Glutamatergic neuron (in vitro differentiated cells): ENCODE data around the gene TPSB2. TPM values are rescaled to one million over a fixed set of nuclear protein-coding genes. Genes with fewer than 3 reads are reported as not detected.

Experiments used
- DNase-seq: peaks from one replicate; pipeline ENCODE4 v3.0.0; 2022
- H3K27ac Mint-ChIP-seq: one replicate; pipeline ENCODE4 v1.8.0; 2020; ENCODE audit warnings: mild to moderate bottlenecking, mixed read lengths, inconsistent platforms; ENCODE audit not compliant: unreplicated experiment
- H3K27me3 Mint-ChIP-seq: one replicate; pipeline ENCODE4 v1.8.0; 2020; ENCODE audit warnings: mild to moderate bottlenecking, moderate library complexity, mixed read lengths, inconsistent platforms; ENCODE audit not compliant: unreplicated experiment
- H3K36me3 Mint-ChIP-seq: one replicate; pipeline ENCODE4 v1.8.0; 2020; ENCODE audit warnings: mild to moderate bottlenecking, mixed read lengths, inconsistent platforms; ENCODE audit not compliant: unreplicated experiment
- H3K4me1 Mint-ChIP-seq: one replicate; pipeline ENCODE4 v1.8.0; 2020; ENCODE audit warnings: mild to moderate bottlenecking, low read depth, mixed read lengths, inconsistent platforms; ENCODE audit not compliant: unreplicated experiment
- H3K4me3 Mint-ChIP-seq: one replicate; pipeline ENCODE4 v1.8.0; 2020; ENCODE audit warnings: mild to moderate bottlenecking, mixed read lengths, inconsistent platforms; ENCODE audit not compliant: unreplicated experiment
- H3K9me3 Mint-ChIP-seq: one replicate; pipeline ENCODE4 v1.8.0; 2020; ENCODE audit warnings: mild to moderate bottlenecking, moderate library complexity, mixed read lengths, inconsistent platforms; ENCODE audit not compliant: unreplicated experiment
- total RNA-seq: library from RNA; stranded (reverse); fragmentation: NEBNext Ultra II Directional; extraction: Animal tissue kit (Norgen Biotek cat#: 25700); gene quantifications from one replicate; pipeline ENCODE4 v1.2.1, GENCODE V29; 2021; ENCODE audit not compliant: unreplicated experiment
- TF ChIP-seq, protein P1 (sequence below): fragments of 200-600 bp; sonication (generic); IDR thresholded peaks from one replicate; pipeline ENCODE4 v1.5.0; 2021; ENCODE audit not compliant: partially characterized antibody, unreplicated experiment

The TPSB2 gene
- total RNA-seq, 1 donor from 2014 or later = not detected

DNA sequence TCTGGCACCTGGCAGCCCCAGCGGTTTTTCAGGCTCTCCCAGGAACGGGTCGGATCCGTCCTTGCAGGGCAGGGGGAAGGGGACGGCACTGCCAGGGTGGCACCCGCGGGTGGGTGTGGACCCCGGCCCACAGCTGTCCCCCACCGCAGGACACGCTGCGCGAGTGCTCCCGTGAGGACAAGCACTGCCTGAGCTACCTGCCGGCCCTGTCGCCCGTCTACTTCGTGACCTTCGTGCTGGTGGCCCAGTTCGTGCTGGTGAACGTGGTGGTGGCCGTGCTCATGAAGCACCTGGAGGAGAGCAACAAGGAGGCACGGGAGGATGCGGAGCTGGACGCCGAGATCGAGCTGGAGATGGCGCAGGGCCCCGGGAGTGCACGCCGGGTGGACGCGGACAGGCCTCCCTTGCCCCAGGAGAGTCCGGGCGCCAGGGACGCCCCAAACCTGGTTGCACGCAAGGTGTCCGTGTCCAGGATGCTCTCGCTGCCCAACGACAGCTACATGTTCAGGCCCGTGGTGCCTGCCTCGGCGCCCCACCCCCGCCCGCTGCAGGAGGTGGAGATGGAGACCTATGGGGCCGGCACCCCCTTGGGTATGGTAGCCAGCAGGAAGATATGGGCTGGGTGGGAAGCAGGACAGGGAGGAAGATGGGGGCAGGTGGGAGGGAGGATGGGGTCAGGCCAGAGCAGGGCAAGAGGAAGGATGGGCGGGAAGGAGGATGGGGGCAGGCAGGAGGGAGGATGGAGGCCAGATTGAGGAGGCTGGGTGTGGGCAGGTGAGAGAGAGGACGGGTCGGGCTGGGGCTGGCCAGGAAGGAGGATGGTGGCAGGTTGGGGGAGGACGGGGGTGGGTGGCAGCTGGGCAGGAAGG lies 11.7 kb downstream of the TPSB2 start:
- Mint-ChIP-seq H3K27ac (no peak overlapping the region), H3K36me3 (no peaks in the 10 kb centered on the region), H3K9me3 (peaks cover 6% of the 10 kb centered on the region), H3K4me1 (no peaks in the 10 kb centered on the region), H3K4me3 (no peak overlapping the region), H3K27me3 (peaks cover 8% of the 10 kb centered on the region)
- no peak for DNase-seq
- TF ChIP-seq, protein P1, sequence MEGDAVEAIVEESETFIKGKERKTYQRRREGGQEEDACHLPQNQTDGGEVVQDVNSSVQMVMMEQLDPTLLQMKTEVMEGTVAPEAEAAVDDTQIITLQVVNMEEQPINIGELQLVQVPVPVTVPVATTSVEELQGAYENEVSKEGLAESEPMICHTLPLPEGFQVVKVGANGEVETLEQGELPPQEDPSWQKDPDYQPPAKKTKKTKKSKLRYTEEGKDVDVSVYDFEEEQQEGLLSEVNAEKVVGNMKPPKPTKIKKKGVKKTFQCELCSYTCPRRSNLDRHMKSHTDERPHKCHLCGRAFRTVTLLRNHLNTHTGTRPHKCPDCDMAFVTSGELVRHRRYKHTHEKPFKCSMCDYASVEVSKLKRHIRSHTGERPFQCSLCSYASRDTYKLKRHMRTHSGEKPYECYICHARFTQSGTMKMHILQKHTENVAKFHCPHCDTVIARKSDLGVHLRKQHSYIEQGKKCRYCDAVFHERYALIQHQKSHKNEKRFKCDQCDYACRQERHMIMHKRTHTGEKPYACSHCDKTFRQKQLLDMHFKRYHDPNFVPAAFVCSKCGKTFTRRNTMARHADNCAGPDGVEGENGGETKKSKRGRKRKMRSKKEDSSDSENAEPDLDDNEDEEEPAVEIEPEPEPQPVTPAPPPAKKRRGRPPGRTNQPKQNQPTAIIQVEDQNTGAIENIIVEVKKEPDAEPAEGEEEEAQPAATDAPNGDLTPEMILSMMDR = no peak

DNA sequence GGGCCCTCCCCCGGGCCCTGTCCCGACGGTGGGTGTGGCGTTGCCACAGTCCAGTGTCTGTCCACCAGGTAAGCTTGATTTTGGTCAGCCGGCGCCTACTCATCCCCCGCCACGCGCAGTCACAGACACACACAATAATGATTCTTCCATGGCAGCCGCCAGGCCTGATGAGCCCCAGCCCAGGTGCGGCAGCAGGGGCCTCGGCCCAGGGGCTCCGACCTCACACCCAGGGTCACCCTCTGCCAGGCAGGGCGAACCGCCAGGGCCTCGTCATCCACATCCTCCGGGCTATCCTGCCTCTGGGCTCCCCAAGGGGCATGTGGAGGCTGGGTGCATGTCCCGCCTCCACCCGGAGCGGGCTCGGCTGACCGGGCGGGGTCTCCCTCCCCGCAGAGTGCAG lies 12.5 kb downstream of the TPSB2 start:
- TF ChIP-seq, protein P1 = no peak
- H3K27ac Mint-ChIP-seq = no peak overlapping the region
- no peaks in the 10 kb centered on the region for H3K4me1 Mint-ChIP-seq
- H3K4me3 Mint-ChIP-seq = no peak overlapping the region
- H3K9me3 Mint-ChIP-seq = peaks cover 6% of the 10 kb centered on the region
- no peak for DNase-seq
- H3K27me3 Mint-ChIP-seq = peaks cover 8% of the 10 kb centered on the region
- no peaks in the 10 kb centered on the region for H3K36me3 Mint-ChIP-seq

DNA sequence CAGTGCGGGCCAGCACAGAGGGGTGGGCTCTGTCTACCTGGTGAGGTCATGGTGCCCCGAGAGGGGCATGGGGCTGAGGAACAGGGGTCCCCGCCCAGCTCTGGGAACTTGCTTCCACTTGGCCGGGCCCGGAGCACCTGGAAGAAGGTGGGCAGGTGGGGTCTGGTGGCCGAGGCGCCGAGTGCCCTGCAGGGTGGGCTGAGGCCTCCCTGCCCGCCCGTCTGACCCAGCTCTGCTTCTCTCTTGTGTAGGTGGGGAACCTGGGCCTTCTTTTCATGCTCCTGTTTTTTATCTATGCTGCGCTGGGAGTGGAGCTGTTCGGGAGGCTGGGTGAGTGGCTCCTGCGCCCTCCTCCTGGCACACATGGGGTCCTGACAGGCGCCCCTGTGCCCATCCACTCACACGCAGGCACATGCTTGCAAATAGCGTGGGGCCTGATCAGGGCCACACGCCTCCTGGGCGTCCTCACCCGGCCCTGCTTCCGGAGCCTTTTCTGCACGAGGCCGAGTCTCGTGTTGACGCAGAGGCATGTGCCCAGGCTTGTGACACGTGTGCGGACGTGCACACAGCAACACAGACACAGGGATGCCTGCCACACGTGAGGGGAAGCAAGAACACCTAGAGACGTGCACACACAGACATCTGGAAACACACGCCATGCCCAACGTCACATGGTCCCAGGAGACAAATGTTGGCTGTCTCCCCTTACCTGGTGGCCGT lies 13.1 kb downstream of the TPSB2 start:
- no peaks in the 10 kb centered on the region for H3K4me1 Mint-ChIP-seq
- no peak overlapping the region for H3K4me3 Mint-ChIP-seq
- H3K27ac Mint-ChIP-seq = no peak overlapping the region
- TF ChIP-seq, protein P1 = no peak
- peaks cover 8% of the 10 kb centered on the region for H3K27me3 Mint-ChIP-seq
- H3K36me3 Mint-ChIP-seq = no peaks in the 10 kb centered on the region
- no peak for DNase-seq
- H3K9me3 Mint-ChIP-seq = peaks cover 6% of the 10 kb centered on the region

DNA sequence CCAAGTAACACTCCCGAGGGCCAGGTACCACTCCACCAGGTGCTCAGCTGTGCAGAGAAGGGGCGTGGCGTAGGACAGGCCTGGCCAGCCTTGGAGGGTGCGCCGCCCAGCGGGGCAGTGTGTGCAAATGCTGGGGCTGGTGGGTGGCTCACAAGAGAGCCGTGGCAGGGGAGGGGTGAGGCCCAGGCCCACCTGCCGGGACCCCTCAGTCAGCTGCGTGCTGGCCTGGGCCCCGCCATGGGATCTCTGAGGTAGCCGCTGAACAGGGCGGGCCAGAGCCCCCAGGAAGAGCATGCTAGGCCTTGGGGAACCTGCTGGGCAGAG lies 13.7 kb downstream of the TPSB2 start:
- no peak for DNase-seq
- no peaks in the 10 kb centered on the region for H3K36me3 Mint-ChIP-seq
- TF ChIP-seq, protein P1 = no peak
- H3K27me3 Mint-ChIP-seq = peaks cover 4% of the 10 kb centered on the region
- no peak overlapping the region for H3K4me3 Mint-ChIP-seq
- no peaks in the 10 kb centered on the region for H3K4me1 Mint-ChIP-seq
- H3K9me3 Mint-ChIP-seq = peaks cover 3% of the 10 kb centered on the region
- no peak overlapping the region for H3K27ac Mint-ChIP-seq
